Thoracic aorta (tissue), 2 donors: ENCODE measurements around the gene RO60. TPM values are rescaled to one million over a fixed set of nuclear protein-coding genes. Genes with fewer than 3 reads are reported as not detected.
"Not testable (repeated sequence)": the region's sequence is repeated elsewhere in the genome, so short reads cannot be mapped to it uniquely, and the experiment has no call there.

Source experiments
- ATAC-seq: fragments of 150-250 bp; one replicate; pipeline ENCODE4 v1.8.0; 2017; ENCODE audit warnings: low read depth; ENCODE audit not compliant: insufficient number of reproducible peaks, low FRiP score
- DNase-seq: peaks from one replicate; pipeline ENCODE4 v3.0.0-alpha.2; 2020; ENCODE audit warnings: low spot score
- H3K27ac ChIP-seq, 2 donors: fragments of 200-600 bp; sonication (generic); 1 replicate in 1 of 2; 2 replicates in 1 of 2; pipeline ENCODE4 v1.5.1; 2016; ENCODE audit warnings: mild to moderate bottlenecking in 2 of 2, moderate library complexity in 2 of 2
- H3K27me3 ChIP-seq: fragments of 200-600 bp; sonication (generic); replicated peaks from 2 replicates; pipeline ENCODE4 v1.6.0; 2016; ENCODE audit warnings: mild to moderate bottlenecking; ENCODE audit not compliant: insufficient read depth
- H3K36me3 ChIP-seq: fragments of 200-600 bp; sonication (generic); one replicate; pipeline ENCODE4 v1.5.1; 2016
- H3K4me1 ChIP-seq, 2 donors: fragments of 200-600 bp; sonication (generic); 1 replicate in 1 of 2; 2 replicates in 1 of 2; pipeline versions ENCODE4 v1.5.1 to v1.6.0; 2016; ENCODE audit warnings: low read depth in 2 of 2, mild to moderate bottlenecking in 1 of 2; ENCODE audit not compliant: control insufficient read depth in 1 of 2
- H3K4me3 ChIP-seq: fragments of 200-600 bp; sonication (generic); 2 replicates; pipeline ENCODE4 v1.5.1; 2016; ENCODE audit warnings: mild to moderate bottlenecking
- H3K9me3 ChIP-seq: fragments of 200-600 bp; sonication (generic); 2 replicates; pipeline ENCODE4 v1.5.1; 2016
- total RNA-seq, 2 donors: library from RNA; depleted of rRNA; stranded (reverse); fragments of >200 nt; gene quantifications; one replicate each; pipeline versions ENCODE4 v1.1.0 to v1.2.3, GENCODE V29; 2016
- TF ChIP-seq, protein P1 (sequence below): fragments of 200-600 bp; sonication (generic); IDR thresholded peaks from one replicate; pipeline ENCODE4 v1.5.1; 2019; ENCODE audit warnings: antibody characterized with exemption

RO60 gene
- total RNA-seq, 2 donors from 2014 or later = 66.3 to 124 TPM

DNA sequence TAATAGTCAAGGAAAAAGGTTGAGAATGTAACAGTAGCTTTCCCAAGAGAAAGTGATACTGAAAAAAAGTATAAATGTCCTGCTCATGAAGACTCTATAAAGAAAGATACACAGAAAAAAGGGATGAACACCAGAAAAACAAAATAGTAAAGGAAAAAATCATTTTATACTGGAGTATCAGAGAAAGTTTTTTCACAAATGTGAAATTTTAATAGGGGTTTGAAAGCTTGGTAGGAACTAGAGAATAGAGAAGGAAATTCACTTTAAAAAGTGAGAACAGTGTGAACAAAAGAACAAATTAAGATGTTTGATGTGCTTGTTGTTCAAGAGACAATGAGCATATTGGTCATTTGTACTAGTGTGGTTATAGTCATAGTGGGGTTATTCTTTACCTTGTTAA lies 25.8 kb upstream of the RO60 start:
- no peak for DNase-seq
- Histone ChIP-seq H3K27me3 (no peaks in the 10 kb centered on the region), H3K4me3 (no peak overlapping the region), H3K4me1 (no peaks in the 10 kb centered on the region), H3K9me3 (no peaks in the 10 kb centered on the region), H3K27ac (no peak overlapping the region), H3K36me3 (no peaks in the 10 kb centered on the region)
- no peak for ATAC-seq
- TF ChIP-seq, protein P1, sequence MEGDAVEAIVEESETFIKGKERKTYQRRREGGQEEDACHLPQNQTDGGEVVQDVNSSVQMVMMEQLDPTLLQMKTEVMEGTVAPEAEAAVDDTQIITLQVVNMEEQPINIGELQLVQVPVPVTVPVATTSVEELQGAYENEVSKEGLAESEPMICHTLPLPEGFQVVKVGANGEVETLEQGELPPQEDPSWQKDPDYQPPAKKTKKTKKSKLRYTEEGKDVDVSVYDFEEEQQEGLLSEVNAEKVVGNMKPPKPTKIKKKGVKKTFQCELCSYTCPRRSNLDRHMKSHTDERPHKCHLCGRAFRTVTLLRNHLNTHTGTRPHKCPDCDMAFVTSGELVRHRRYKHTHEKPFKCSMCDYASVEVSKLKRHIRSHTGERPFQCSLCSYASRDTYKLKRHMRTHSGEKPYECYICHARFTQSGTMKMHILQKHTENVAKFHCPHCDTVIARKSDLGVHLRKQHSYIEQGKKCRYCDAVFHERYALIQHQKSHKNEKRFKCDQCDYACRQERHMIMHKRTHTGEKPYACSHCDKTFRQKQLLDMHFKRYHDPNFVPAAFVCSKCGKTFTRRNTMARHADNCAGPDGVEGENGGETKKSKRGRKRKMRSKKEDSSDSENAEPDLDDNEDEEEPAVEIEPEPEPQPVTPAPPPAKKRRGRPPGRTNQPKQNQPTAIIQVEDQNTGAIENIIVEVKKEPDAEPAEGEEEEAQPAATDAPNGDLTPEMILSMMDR = no peak

DNA sequence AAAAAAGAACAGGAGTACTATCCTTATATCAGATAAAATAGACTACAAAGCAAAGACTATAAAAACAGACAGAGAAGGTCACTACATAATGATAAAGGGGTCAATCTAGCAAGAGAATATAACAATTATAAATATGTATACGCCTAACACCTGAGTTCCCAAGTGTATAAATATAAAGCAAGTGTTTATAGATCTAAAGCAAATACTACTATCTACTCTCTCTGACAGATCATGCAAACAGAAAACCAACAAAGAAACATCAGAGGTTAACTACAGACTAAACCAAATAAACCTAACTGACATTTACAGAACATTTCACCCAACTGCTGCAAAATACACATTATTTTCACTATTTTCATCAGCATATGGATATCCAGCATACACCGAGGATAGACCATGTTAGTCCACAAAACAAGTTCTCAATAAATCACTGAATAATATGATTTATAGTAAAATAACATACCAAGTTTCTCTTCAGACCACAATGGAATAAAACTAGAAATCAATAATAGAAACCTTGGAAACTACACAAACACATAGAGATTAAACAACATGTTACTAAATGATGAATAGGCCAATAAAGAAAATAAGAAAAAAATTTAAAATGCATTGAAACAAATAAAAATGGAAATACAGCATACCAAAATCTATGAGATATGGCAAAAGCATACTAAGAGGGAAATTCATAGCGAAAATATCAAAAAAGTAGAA lies 22.9 kb upstream of the RO60 start:
- Histone ChIP-seq H3K27me3 (no peaks in the 10 kb centered on the region), H3K9me3 (no peaks in the 10 kb centered on the region), H3K4me1 (no peaks in the 10 kb centered on the region), H3K4me3 (no peak overlapping the region), H3K36me3 (no peaks in the 10 kb centered on the region), H3K27ac (no peak overlapping the region)
- DNase-seq (no peak), ATAC-seq (no peak)
- TF ChIP-seq, protein P1 = no peak

GRCh38 chr1:193040011-193040410 lies 19.4 kb upstream of the RO60 start:
- ATAC-seq (no peak), DNase-seq (no peak)
- TF ChIP-seq, protein P1 = no peak
- Histone ChIP-seq H3K27ac (no peak overlapping the region), H3K36me3 (peaks cover 3% of the 10 kb centered on the region), H3K4me3 (no peak overlapping the region), H3K9me3 (no peaks in the 10 kb centered on the region), H3K4me1 (no peaks in the 10 kb centered on the region), H3K27me3 (no peaks in the 10 kb centered on the region)

GRCh38 chr1:193042766-193043691 lies 16.4 kb upstream of the RO60 start:
- no peaks in the 10 kb centered on the region for H3K4me1 ChIP-seq
- H3K27me3 ChIP-seq = no peaks in the 10 kb centered on the region
- H3K27ac ChIP-seq = no peak overlapping the region
- TF ChIP-seq, protein P1 = no peak
- peaks cover 3% of the 10 kb centered on the region for H3K36me3 ChIP-seq
- ATAC-seq (no peak), DNase-seq (no peak)
- H3K9me3 ChIP-seq = no peaks in the 10 kb centered on the region
- H3K4me3 ChIP-seq = no peak overlapping the region

DNA sequence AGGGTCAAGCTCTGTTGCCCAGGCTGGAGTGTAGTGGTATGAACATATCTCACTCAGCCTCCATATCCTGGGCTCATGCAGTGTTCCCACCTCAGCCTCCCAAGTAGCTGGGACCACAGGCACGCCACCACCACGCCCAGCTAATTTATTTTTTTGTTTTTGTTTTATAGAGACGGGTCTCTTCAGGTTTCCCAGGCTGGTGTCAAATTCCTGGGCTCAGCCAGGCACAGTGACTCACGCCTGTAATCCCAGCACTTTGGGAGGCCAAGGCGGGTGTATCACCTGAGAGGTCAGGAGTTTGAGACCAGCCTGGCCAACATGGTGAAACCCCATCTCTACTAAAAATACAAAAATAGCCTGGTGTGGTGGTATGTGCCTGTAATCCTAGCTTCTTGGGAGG lies 10.5 kb upstream of the RO60 start:
- not testable (repeated sequence) for H3K27me3 ChIP-seq, DNase-seq, H3K27ac ChIP-seq, H3K36me3 ChIP-seq, H3K4me1 ChIP-seq, H3K9me3 ChIP-seq, H3K4me3 ChIP-seq, ATAC-seq
